ENCODE data around the gene BHLHE40.

The BHLHE40 gene

DNA sequence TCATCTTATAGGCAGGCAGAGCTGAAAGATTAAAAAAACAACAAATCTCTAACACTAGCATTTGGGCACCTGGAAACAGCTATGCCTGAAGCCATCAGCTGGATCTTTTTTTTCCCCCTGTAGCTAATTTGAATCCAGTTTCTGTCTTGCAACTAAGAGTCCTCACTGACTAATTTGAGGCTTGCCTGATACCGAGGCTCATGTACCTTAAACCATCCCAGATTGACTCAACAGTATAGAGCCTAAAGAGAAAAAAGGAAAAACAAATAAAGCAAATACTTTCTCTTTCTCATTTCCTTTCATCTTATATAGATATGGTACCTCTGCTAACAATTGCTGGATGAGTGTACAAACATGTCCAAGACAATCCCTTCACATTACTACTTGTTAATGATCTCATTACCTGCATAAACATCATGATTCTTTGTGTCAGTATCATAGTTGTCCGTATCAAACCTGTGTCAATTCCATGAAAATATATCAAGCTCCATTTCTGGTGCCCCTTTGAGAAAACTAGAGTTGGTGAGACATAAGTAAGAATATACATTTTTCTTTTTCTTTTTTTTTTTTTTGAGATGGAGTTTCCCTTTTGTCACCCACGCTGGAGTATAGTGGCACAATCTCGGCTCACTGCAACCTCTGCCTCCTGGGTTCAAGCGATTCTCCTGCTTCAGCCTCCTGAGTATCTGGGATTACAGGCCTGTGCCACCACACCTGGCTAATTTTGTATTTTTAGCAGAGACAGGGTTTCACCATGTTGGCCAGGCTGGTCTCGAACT lies 43.1 kb downstream of the BHLHE40 start:
- DNase-seq: no peak

DNA sequence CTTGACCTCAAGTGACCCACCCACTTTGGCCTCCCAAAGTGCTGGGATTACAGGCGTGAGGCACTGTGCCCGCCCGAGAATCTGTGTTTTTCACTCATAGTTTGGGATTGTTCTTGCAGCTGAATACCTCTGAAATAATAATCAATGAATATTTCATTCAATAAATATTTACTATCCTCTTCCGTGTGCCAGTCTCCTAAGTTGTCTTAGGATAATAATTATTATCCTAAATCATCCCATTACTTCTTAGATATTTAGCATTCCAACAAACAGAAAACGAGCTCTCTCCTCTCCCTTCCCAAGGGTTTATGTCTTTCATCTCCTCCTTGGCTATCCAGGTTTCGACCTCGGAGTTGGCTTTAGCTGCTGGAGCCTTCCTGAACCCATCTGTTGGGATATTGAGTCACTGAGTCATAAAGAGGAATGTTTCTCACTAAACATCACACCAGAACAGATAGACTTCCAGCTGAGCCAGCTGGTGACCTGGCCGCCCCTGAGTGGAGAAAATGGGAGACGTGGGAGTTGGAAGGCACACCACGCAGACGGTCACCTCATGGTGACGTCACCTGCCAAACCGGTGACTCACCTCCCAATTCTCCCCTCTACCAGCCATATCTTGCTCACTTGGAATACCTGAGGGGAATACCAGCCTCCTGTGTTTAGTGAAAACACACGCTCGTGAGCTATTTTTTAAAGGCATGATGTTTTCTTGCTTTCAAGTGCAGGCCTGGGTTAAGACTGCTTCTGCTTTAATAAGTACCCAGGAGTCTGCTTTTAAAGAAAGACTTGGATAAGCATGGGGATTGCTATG lies 43.9 kb downstream of the BHLHE40 start:
- no peak for DNase-seq

- DNase-seq: no peak
Measured at GRCh38 chr3:5023777-5024346, 44.6 kb downstream of the BHLHE40 start.

DNA sequence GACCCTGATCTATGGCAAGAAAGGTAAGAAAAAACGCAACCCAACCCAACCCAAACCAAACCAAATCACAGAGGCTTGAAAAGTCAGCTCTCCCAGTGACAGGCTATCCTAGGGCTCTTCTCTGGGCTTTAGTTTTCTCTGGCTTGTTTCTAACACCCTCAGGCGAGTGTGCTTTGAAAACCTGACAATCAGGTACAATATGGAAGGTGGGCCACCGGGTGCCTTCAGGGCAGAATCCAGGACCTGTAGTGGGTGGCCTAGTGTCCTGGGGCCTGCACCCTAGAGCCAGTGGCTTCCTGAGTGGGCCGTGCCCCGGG lies 46.8 kb downstream of the BHLHE40 start:
- DNase-seq: no peak

- DNase-seq: no peak
Measured at GRCh38 chr3:5029715-5030114, 50.5 kb downstream of the BHLHE40 start.

DNA sequence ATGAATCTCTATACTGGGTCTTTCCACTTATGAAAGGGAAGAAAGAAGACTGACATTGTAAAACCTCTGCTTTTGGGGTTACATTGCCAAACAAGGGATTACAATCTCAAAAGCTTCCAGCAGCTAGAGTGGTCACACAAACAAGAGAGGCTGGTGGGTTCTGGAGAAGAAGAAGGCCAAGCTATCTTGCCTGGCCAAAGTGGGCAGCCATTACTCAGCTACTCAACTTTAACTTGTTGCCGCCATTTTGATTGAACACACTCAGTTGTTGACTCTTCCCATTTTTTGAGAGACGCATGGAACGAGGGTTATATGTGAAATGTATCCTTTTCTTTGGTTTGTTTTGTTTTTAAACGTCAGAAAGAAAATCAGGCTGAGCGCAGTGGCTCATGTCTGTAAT lies 50.9 kb downstream of the BHLHE40 start:
- DNase-seq: no peak

- no peak for DNase-seq
Measured at GRCh38 chr3:5032844-5033243, 53.6 kb downstream of the BHLHE40 start.
